ENCODE results near the gene NFIC. TPM values are rescaled to one million over a fixed set of nuclear protein-coding genes. Genes with fewer than 3 reads are reported as not detected.

The NFIC gene
- polyA plus RNA-seq, 1 of the 3 experiments (the other 2 are of a cell fraction): 7.2 TPM

- TF ChIP-seq MAX (IDR thresholded peaks at IDR 0.05; ENCODE audit: low read depth) (no peak), YY1 (IDR thresholded peaks at IDR 0.05; ENCODE audit: low read depth) (no peak), FOSL2 (IDR thresholded peaks at IDR 0.05; ENCODE audit: borderline replicate concordance, low read depth) (no peak), TCF12 (IDR thresholded peaks at IDR 0.05) (no peak), GATA2 (CRISPR knock-in tag; IDR thresholded peaks at IDR 0.05) (no peak), IRF3 (IDR thresholded peaks at IDR 0.05; ENCODE audit: low read depth, low read length) (no peak), POLR2AphosphoS5 (IDR thresholded peaks at IDR 0.05; ENCODE audit: low read depth, low read length) (no peak), EP300 (IDR thresholded peaks at IDR 0.05; ENCODE audit: borderline replicate concordance in 1 of 2, low read depth in 1 of 2, low read length in 1 of 2) (no peak), GABPA (IDR thresholded peaks at IDR 0.05; ENCODE audit: low read depth) (no peak), FOXJ3 (CRISPR knock-in tag; IDR thresholded peaks at IDR 0.05) (no peak), PBX3 (IDR thresholded peaks at IDR 0.05) (no peak), MXI1 (IDR thresholded peaks at IDR 0.05; ENCODE audit: low read depth, low read length) (no peak), TAF1 (IDR thresholded peaks at IDR 0.05; ENCODE audit: borderline replicate concordance, low read depth, low read length) (no peak), FOXM1 (IDR thresholded peaks at IDR 0.05; ENCODE audit: low read depth) (no peak), SMC3 (IDR thresholded peaks at IDR 0.05; ENCODE audit: low read depth, low read length) (no peak), REST (IDR thresholded peaks at IDR 0.05; ENCODE audit: low read depth, low read length) (no peak), NFIC (IDR thresholded peaks at IDR 0.05; ENCODE audit: borderline replicate concordance) (no peak), ELF1 (IDR thresholded peaks at IDR 0.05) (no peak), CTCF (IDR thresholded peaks at IDR 0.05) (no peak)
- ChIA-PET POLR2A (no interaction called here), CTCF (interaction anchor here (0.6 to 2.4 kb wide), 8 partner anchors 9 to 127 kb away, joined by 3 to 9 read pairs (median 4); no protein-coding TSS in a partner anchor)
- peaks cover 25% of the 10 kb centered on the region for H3K79me2 ChIP-seq (ENCODE audit: insufficient read depth)
- no peaks in the 10 kb centered on the region for H3K27me3 ChIP-seq (ENCODE audit: insufficient read depth)
- no peak overlapping the region for H3K27ac ChIP-seq (ENCODE audit: low read depth in 2 of 2, low read length in 1 of 2)
- H2AFZ ChIP-seq (ENCODE audit: low read depth): no peak overlapping the region
- H3K4me1 ChIP-seq (ENCODE audit: control insufficient read depth in 1 of 2, insufficient read depth in 2 of 2, low read depth in 1 of 2, low read length in 1 of 2): peaks cover 0 to 13% of the 10 kb centered on the region in 2 experiments; a peak in 1 of 4 replicates
- no peak overlapping the region for H3K4me3 ChIP-seq (ENCODE audit: low read depth in 2 of 2, low read length in 1 of 2)
- no peak overlapping the region for H3K4me2 ChIP-seq
- H3F3A ChIP-seq (replicated peaks; ENCODE audit: insufficient read depth): no peaks in the 10 kb centered on the region
- peaks cover 6% of the 10 kb centered on the region; the same call in 1 of the 2 replicates for H4K20me1 ChIP-seq (ENCODE audit: insufficient read depth)
- H3K36me3 ChIP-seq (replicated peaks in 1 of 2; ENCODE audit: control insufficient read depth in 1 of 2, insufficient read depth in 2 of 2, low read length in 1 of 2): peaks cover 8 to 22% of the 10 kb centered on the region in 2 experiments
- DNase-seq: no peak
- WGBS (ENCODE audit: low lambda C conversion rate): 94% methylated on average over 18 of the region's 18 CpGs
- no peaks in the 10 kb centered on the region for H3K9me3 ChIP-seq
- no peak overlapping the region for H3K9ac ChIP-seq
- no peaks in the 10 kb centered on the region for H3K9me2 ChIP-seq
Observed at GRCh38 chr19:3431760-3432397, 65.5 kb downstream of the NFIC start.

Data from SK-N-SH (cell line).